B cell (primary cell): ENCODE results near the gene PCSK2. TPM values are rescaled to one million over a fixed set of nuclear protein-coding genes. Genes with fewer than 3 reads are reported as not detected.

Experiments
- ATAC-seq: fragments of 200-7000 bp; cut with Tn5 transposase; one replicate; pipeline ENCODE4 v1.10.0; 2021; ENCODE audit warnings: low read depth, mild to moderate bottlenecking, moderate number of reproducible peaks, moderate library complexity
- CTCF ChIA-PET: fragments of 350-600 bp; sonication (Branson Sonifier 250); formaldehyde crosslinking; loops from one replicate; lab custom pipeline; 2021; ENCODE audit warnings: antibody characterized with exemption, inconsistent platforms; lab: Charles Lee
- POLR2A ChIA-PET: fragments of 350-600 bp; sonication (Branson Sonifier 250); formaldehyde crosslinking; loops from one replicate; lab custom pipeline; 2021; ENCODE audit warnings: antibody characterized with exemption; lab: Charles Lee
- DNase-seq: peaks from one replicate; pipeline ENCODE4 v3.0.0; 2013
- H2AFZ ChIP-seq: 2 replicates; pipeline ENCODE4 v1.6.1; 2012; ENCODE audit warnings: mild to moderate bottlenecking, low read depth, low read length; ENCODE audit not compliant: insufficient read depth, poor library complexity, severe bottlenecking
- H3K27ac ChIP-seq, 2 donors: 1 replicate in 1 of 2; 2 replicates in 1 of 2; pipeline ENCODE4 v1.5.1; 2012 to 2013; ENCODE audit warnings: low read length in 2 of 2, mild to moderate bottlenecking in 2 of 2, moderate library complexity in 1 of 2
- H3K27me3 ChIP-seq, 4 experiments: fragments of 200-600 bp in 1 of 4; sonication (generic) in 1 of 4; replicated peaks in 1 of 4; 1 replicate in 2 of 4; 2 replicates in 2 of 4; pipeline versions ENCODE4 v1.6.1 to v1.7.0; 2013 to 2016; ENCODE audit warnings: low read length in 3 of 4, mild to moderate bottlenecking in 2 of 4, mixed read lengths in 1 of 4, moderate library complexity in 1 of 4; ENCODE audit not compliant: insufficient read depth in 4 of 4, control insufficient read depth in 3 of 4; ENCODE audit errors: control extremely low read depth in 1 of 4
- H3K36me3 ChIP-seq, 2 experiments: replicated peaks in 1 of 2; 1 replicate in 1 of 2; 2 replicates in 1 of 2; pipeline versions ENCODE4 v1.6.1 to v1.7.1; 2013; ENCODE audit warnings: low read length in 1 of 2; ENCODE audit not compliant: insufficient read depth in 2 of 2, control insufficient read depth in 1 of 2; ENCODE audit errors: control extremely low read depth in 1 of 2, extremely low read depth in 1 of 2
- H3K4me1 ChIP-seq, 2 donors: fragments of 200-600 bp in 1 of 2; sonication (generic) in 1 of 2; 1 replicate in 1 of 2; 2 replicates in 1 of 2; pipeline versions ENCODE4 v1.5.1 to v1.6.1; 2013 to 2017; ENCODE audit warnings: low read length in 2 of 2; ENCODE audit not compliant: control insufficient read depth in 2 of 2, insufficient read depth in 2 of 2
- H3K4me2 ChIP-seq: replicated peaks from 2 replicates; pipeline ENCODE3; 2012; ENCODE audit warnings: mild to moderate bottlenecking, low read depth, low read length; ENCODE audit not compliant: poor library complexity, severe bottlenecking
- H3K4me3 ChIP-seq, 5 experiments: fragments of 200-600 bp in 1 of 5; sonication (generic) in 1 of 5; 1 replicate in 3 of 5; 2 replicates in 2 of 5; pipeline versions ENCODE4 v1.5.1 to v1.7.0; 2011 to 2016; ENCODE audit warnings: low read length in 4 of 5, mild to moderate bottlenecking in 4 of 5, low read depth in 2 of 5, control low read depth in 1 of 5, moderate library complexity in 1 of 5; ENCODE audit not compliant: insufficient read depth in 1 of 5; ENCODE audit errors: control extremely low read depth in 1 of 5, extremely low read depth in 1 of 5
- H3K79me2 ChIP-seq: fragments of 200-600 bp; sonication (generic); one replicate; pipeline ENCODE4 v1.6.0; 2016; ENCODE audit warnings: low read length; ENCODE audit not compliant: control insufficient read depth, insufficient read depth
- H3K9ac ChIP-seq: fragments of 200-600 bp; sonication (generic); 2 replicates; pipeline ENCODE4 v1.6.1; 2017; ENCODE audit warnings: mild to moderate bottlenecking, low read length, moderate library complexity
- H3K9me3 ChIP-seq, 3 donors: one replicate each; pipeline versions ENCODE4 v1.6.1 to v1.7.1; 2013; ENCODE audit warnings: low read length in 2 of 3; ENCODE audit not compliant: control insufficient read depth in 2 of 3, insufficient read depth in 1 of 3; ENCODE audit errors: control extremely low read depth in 1 of 3
- H4K20me1 ChIP-seq: 2 replicates; pipeline ENCODE4 v1.6.0; 2012; ENCODE audit warnings: mild to moderate bottlenecking, low read length; ENCODE audit not compliant: insufficient read depth, control insufficient read depth, poor library complexity, severe bottlenecking
- H3K27ac Mint-ChIP-seq: one replicate; pipeline ENCODE4 v1.8.0; 2021; ENCODE audit warnings: mixed read lengths
- H3K27me3 Mint-ChIP-seq: one replicate; pipeline ENCODE4 v1.8.0; 2021; ENCODE audit warnings: mixed read lengths
- H3K4me1 Mint-ChIP-seq: one replicate; pipeline ENCODE4 v1.8.0; 2021; ENCODE audit warnings: mixed read lengths
- H3K4me3 Mint-ChIP-seq: one replicate; pipeline ENCODE4 v1.8.0; 2021; ENCODE audit warnings: mixed read lengths
- H3K9me3 Mint-ChIP-seq: one replicate; pipeline ENCODE4 v1.8.0; 2022; ENCODE audit warnings: mixed read lengths; ENCODE audit not compliant: insufficient read depth
- CTCF ChIP-seq: fragments of 200-600 bp; IDR thresholded peaks from one replicate; pipeline ENCODE4 v1.8.0; 2022; ENCODE audit warnings: antibody characterized with exemption, mild to moderate bottlenecking
- EZH2 ChIP-seq: IDR thresholded peaks from 2 replicates; pipeline ENCODE4 v1.6.1; 2012; ENCODE audit warnings: borderline replicate concordance, low read depth, mild to moderate bottlenecking, moderate library complexity, low read length; ENCODE audit not compliant: insufficient read depth, poor library complexity, severe bottlenecking
- WGBS: methylation state at CpG from one replicate; pipeline ENCODE4 v1.1.5; 2013; ENCODE audit warnings: missing lambda C conversion rate; ENCODE audit not compliant: insufficient coverage; 5-methylcytosine and 5-hydroxymethylcytosine counted together
- intact Hi-C: fragments of 100-400 bp; cut with micrococcal nuclease; formaldehyde crosslinking; loops from one replicate; pipeline ENCODE4 v1.10.0; 2022
- polyA plus RNA-seq: library from polyadenylated mRNA; depleted of rRNA; stranded (reverse); fragments of >200 nt; gene quantifications from 2 replicates; pipeline ENCODE4 v1.2.3, GENCODE V29; 2012
- total RNA-seq, 2 donors: library from RNA; stranded (reverse); fragments of 120-200 nt in 1 of 2; gene quantifications; 1 replicate in 1 of 2; 2 replicates in 1 of 2; pipeline versions ENCODE4 v1.2.3 to v1.2.4, GENCODE V29; 2013 to 2022

The PCSK2 gene
- total and polyA plus RNA-seq, 2 donors (not counting 1 experiment from before 2014, with no cell fraction given): not detected

GRCh38 chr20:17453592-17453991, 226.8 kb downstream of the PCSK2 start:
- intact Hi-C loops: no loop called here
- Histone ChIP-seq H3K9me3 (no peaks in the 10 kb centered on the region), H3K79me2 (no peaks in the 10 kb centered on the region), H3K27me3 (peaks cover 0 to 9% (median 0%) of the 10 kb centered on the region in 4 experiments), H3K4me2 (no peak overlapping the region), H3K4me1 (no peaks in the 10 kb centered on the region), H3K9ac (no peak overlapping the region), H3K4me3 (no peak overlapping the region), H4K20me1 (no peaks in the 10 kb centered on the region), H3K27ac (no peak overlapping the region), H2AFZ (no peak overlapping the region), H3K36me3 (no peaks in the 10 kb centered on the region)
- WGBS: 90% methylated on average over 21 of the region's 22 CpGs
- no peak for TF ChIP-seq EZH2
- TF ChIP-seq CTCF: no peak
- Mint-ChIP-seq H3K4me1 (no peaks in the 10 kb centered on the region), H3K27ac (no peak overlapping the region), H3K27me3 (peaks cover 37% of the 10 kb centered on the region), H3K4me3 (no peak overlapping the region), H3K9me3 (no peaks in the 10 kb centered on the region)
- ATAC-seq (no peak), DNase-seq (no peak)
- ChIA-PET CTCF (no interaction called here), POLR2A (no interaction called here)

- Mint-ChIP-seq H3K4me3 (no peak overlapping the region), H3K4me1 (peaks cover 4% of the 10 kb centered on the region), H3K27me3 (peaks cover 38% of the 10 kb centered on the region), H3K27ac (no peak overlapping the region), H3K9me3 (peaks cover 3% of the 10 kb centered on the region)
- Histone ChIP-seq H3K79me2 (no peaks in the 10 kb centered on the region), H3K9ac (no peak overlapping the region), H2AFZ (no peak overlapping the region), H3K27me3 (peaks cover 0 to 9% (median 0%) of the 10 kb centered on the region in 4 experiments), H4K20me1 (no peaks in the 10 kb centered on the region), H3K4me3 (no peak overlapping the region), H3K27ac (no peak overlapping the region), H3K9me3 (no peaks in the 10 kb centered on the region), H3K4me2 (no peak overlapping the region), H3K36me3 (no peaks in the 10 kb centered on the region), H3K4me1 (no peaks in the 10 kb centered on the region)
- no peak for DNase-seq
- 85% methylated on average over 7 of the region's 8 CpGs for WGBS
- no peak for ATAC-seq
- CTCF ChIA-PET: no interaction called here
- intact Hi-C loops: no loop called here
- POLR2A ChIA-PET: no interaction called here
- TF ChIP-seq EZH2: no peak
- no peak for TF ChIP-seq CTCF
Observed at GRCh38 chr20:17456279-17456678, 229.4 kb downstream of the PCSK2 start.
